AG08395 (cell line): ENCODE data around the gene SLC30A7.
"Not testable (repeated sequence)": the region's sequence is repeated elsewhere in the genome, so short reads cannot be mapped to it uniquely, and the experiment has no call there.

Experiments
- DNase-seq: peaks from one replicate; pipeline ENCODE4 v3.0.0; 2012; ENCODE audit warnings: mixed read lengths, low spot score

Gene SLC30A7

GRCh38 chr1:100941098-100941527 is 45.2 kb downstream of the SLC30A7 start:
- DNase-seq: no peak

DNA sequence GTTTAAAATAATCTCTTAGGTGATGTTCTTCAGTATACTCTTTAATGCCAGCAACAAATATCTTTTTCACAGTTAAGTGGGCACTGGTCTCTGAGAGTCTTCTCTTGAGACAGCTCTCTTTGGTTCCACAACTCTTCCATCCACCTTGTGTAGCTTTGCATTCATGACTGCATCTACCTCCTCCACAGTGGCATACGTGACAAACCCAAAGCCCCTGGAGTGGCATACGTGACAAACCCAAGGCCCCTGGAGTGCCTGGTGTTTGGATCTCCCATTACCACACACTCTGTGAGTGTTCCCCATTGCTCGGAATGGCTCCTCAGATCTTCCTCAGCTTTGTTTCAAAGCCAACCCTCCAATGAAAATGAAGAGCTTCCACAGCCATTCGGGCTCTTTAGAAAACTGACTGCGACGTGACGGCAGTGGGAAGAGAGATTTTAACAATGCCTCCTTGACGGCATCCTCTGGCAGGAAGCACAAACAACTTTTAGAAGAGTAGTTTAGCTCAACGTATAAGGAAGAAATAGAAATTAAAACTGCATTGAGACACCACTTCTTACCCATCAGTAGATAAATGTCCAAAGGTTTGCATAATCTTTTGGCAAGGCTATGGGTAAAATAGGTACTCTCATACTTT is 45.8 kb downstream of the SLC30A7 start:
- DNase-seq: no peak

GRCh38 chr1:100942304-100943046 is 46.6 kb downstream of the SLC30A7 start:
- DNase-seq: no peak

- no peak for DNase-seq
Measured at GRCh38 chr1:100943533-100943932, 47.6 kb downstream of the SLC30A7 start.

DNA sequence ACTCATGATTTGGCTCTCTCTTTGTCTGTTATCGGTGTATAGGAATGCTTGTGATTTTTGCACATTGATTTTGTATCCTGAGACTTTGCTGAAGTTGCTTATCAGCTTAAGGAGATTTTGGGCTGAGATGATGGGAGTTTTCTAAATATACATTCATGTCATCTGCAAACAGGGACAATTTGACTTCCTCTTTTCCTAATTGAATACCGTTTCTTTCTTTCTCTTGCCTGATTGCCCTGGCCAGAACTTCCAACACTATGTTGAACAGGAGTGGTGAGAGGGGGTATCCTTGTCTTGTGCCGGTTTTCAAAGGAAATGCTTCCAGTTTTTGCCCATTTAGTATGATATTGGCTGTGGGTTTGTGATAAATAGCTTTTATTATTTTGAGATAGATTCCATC is 50.2 kb downstream of the SLC30A7 start:
- not testable (repeated sequence) for DNase-seq

DNA sequence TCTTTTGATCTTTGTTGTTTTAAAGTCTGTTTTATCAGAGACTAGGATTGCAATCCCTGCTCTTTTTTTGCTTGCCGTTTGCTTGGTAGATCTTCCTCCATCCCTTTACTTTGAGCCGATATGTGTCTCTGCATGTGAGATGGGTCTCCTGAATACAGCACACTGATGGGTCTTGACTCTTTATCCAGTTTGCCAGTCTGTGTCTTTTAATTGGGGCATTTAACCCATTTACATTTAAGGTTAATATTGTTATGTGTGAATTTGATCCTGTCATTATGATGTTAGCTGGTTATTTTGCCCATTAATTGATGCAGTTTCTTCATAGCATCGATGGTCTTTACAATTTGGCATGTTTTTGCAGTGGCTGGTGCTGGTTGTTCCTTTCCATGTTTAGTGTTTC is 51.9 kb downstream of the SLC30A7 start:
- not testable (repeated sequence) for DNase-seq

DNA sequence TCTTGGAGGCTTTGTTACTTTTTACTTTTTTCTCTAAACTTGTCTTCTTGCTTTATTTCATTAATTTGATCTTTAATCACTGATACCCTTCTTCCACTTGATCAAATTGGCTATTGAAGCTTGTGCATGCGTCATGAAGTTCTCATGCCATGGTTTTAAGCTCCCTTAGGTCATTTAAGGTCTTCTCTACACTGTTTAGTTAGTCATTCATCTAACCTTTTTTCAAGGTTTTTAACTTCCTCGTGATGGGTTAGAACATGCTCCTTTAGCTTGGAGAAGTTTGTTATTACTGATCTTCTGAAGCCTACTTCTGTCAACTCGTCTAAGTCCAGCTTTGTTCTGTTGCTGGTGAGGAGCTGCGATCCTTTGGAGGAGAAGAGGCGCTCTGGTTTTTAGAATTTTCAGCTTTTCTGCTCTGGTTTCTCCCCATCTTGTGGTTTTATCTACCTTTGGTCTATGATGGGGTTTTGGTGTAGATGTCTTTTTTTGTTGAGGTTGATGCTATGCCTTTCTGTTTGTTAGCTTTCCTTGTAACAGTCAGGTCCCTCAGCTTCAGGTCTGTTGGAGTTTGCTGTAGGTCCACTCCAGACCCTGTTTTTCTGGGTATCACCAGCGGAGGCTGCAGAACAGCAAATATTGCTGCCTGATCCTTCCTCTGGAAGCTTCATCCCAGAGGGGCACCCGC is 53.0 kb downstream of the SLC30A7 start:
- not testable (repeated sequence) for DNase-seq

DNA sequence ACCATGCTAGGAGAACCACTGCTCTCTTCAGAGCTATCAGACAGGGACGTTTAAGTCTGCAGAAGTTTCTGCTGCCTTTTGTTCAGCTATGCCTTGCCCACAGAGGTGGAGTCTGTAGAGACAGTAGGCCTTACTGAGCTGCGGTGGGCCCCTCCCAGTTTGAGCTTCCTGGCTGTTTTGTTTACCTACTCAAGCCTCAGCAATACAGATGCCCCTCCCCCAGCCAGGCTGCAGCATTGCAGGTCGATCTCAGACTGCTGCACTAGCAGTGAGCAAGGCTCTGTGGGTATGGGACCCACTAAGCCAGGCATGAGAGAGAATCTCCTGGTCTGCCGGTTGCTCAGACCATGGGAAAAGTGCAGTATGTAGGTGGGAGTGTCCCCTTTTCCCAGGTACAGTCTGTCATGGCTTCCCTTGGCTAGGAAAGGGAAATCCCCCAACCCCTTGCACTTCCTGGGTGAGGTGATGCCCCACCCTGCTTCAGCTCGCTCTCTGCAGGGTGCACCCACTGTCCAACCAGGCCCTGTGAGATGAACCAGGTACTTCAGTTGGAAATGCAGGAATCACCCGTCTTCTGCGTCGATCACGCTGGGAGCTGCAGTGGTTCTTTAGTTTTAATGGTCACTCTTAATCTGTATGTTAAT is 53.7 kb downstream of the SLC30A7 start:
- DNase-seq: not testable (repeated sequence)

GRCh38 chr1:100950337-100950736 is 54.4 kb downstream of the SLC30A7 start:
- no peak for DNase-seq

DNA sequence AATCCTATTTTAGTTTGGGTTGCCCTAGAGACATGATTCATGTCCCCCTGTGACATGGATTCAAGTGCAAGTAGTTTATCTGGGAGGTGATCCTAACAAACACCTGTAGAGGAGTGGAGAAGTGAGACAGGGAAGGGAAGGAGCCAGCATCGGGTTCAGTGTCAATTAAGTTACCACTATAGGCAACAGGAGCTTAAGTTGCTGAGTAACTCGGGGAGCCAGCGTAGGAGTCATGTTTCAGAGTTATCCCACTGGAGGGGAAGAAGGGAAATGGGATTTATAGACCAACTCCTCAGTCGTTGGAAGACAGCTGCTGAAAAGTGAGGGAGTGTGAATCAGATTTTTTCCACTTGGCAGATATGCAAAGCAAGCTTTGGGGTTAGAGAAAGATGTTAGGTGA is 54.9 kb downstream of the SLC30A7 start:
- DNase-seq: peak; percentile 4

DNA sequence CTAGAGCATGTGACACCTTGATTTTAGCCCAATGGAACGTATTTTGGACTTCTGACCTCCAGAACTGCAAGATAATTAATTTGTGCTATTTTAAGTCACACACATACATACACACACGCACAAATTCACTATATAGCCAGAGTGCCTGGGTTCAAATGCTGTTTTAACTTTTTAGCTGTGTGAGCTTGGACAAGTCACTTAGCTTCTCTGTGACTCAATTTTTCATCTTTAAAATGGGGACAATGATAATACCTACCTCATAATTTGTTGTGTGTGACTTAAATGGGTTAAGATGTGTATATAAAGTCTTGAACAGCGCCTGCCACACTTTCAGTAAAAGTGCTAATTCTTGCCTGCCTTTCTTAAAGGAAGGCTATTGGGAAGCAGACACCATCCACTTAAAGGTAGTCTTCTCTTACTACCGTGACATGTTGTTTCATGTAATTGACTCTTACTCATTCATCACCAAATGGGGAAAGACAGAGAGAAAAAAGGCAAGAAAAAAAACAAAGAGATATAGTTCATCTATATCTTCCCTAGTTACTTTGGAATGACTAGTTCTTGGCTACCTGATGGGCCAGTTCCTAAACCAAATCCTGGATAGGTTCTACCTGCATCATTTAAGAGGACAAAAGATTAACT is 56.3 kb downstream of the SLC30A7 start:
- no peak for DNase-seq

- DNase-seq: not testable (repeated sequence)
Measured at GRCh38 chr1:100952970-100953369, 57.1 kb downstream of the SLC30A7 start.

DNA sequence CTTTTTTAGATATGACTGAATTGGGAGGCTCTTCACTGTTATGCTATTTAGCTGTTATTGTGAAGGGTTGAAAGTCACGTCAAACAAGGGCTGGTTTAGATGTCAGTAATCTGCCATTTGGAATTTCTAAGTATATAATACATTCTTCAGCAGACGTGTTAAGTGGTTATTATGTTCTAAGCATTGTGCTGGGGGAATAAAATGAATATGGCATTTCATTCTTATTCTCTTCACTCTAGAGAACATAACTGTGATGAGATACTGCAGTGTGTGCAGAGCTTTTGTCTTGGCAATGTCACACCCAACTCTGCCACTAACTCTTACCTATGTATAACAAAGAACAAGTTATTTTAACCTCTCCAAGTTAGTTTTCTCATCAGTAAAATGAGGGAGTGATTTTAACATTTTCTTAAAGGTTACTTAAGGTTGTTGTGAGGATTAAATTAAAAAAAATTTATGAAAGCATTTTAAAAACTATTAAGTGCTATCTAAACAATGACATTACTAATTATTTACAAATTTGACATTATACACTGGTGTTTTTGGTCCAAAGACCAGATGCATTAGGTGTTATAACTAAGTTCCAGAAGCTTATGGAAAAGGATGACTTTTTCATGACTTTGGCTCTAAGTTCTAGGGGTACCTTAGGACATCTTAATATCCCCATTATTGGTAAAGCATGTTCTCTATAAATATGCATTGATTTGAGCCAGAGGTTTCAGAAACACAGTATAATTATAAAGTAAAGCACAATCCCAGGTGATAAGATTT is 58.3 kb downstream of the SLC30A7 start:
- DNase-seq: no peak

- DNase-seq: peak; percentile 81
Measured at GRCh38 chr1:100955322-100955721, 59.4 kb downstream of the SLC30A7 start.

- no peak for DNase-seq
Measured at GRCh38 chr1:100959502-100960060, 63.7 kb downstream of the SLC30A7 start.

DNA sequence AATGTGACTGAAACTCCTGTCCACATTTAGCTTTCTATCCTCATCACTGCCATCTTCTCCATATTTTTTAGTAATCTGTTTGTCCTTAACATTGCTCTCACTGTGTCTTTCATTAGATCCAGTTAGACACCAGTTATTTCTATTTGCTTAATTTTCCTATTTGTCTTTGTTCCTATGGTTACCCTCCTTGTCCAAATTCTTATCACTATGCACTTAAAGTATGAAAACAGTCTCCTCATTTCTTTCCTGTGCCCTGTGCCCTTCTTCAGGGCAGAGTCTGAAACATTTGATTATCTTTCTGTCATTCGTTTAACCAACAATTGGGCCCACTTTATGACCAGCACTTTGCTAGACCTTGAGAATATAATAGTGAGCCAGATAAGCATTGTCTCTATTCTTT is 64.2 kb downstream of the SLC30A7 start:
- DNase-seq: no peak

DNA sequence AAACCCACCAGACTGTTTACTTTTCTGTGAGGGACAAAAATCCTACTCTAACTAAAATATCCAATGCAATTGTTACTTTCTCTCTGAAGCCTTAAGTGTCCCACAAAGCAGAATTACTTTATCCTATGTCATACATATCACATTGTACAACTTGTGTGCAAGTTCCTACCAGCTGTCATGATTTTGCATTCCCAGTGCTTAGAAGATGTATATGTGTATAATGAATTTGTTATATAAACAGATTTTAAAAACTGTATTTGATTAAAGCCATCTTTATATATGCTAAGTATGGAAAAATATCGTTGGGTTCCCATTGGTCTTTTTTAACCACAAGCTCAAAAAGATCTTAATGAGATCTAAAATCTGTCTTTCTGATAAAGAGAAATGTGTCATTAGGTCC is 72.7 kb downstream of the SLC30A7 start:
- no peak for DNase-seq

- no peak for DNase-seq
Measured at GRCh38 chr1:100969327-100969726, 73.4 kb downstream of the SLC30A7 start.

GRCh38 chr1:100971021-100971420 is 75.1 kb downstream of the SLC30A7 start:
- DNase-seq: no peak

GRCh38 chr1:100972185-100972584 is 76.3 kb downstream of the SLC30A7 start:
- DNase-seq: no peak

GRCh38 chr1:100976936-100977335 is 81.0 kb downstream of the SLC30A7 start:
- no peak for DNase-seq
